Stomach (tissue), 9 donors: ENCODE results near the gene CERS6. TPM values are rescaled to one million over a fixed set of nuclear protein-coding genes. Genes with fewer than 3 reads are reported as not detected.

Source experiments
- DNase-seq, 2 donors: peaks; one replicate each; pipeline versions ENCODE4 v3.0.0 to v3.0.0-alpha.2; 2013 to 2019
- H3K27ac ChIP-seq, 5 donors: fragments of 200-600 bp in 4 of 5; sonication (generic) in 4 of 5; one replicate each; pipeline ENCODE4 v1.5.1; 2013 to 2019; ENCODE audit warnings: mild to moderate bottlenecking in 1 of 5, moderate library complexity in 1 of 5
- H3K27me3 ChIP-seq, 3 donors: fragments of 200-600 bp; sonication (generic); one replicate each; pipeline ENCODE4 v1.5.1; 2017 to 2019; ENCODE audit warnings: mixed run types in 1 of 3
- H3K36me3 ChIP-seq, 4 donors: fragments of 200-600 bp; sonication (generic); 1 replicate in 3 of 4; 2 replicates in 1 of 4; pipeline ENCODE4 v1.5.1; 2016 to 2019
- H3K4me1 ChIP-seq, 4 donors: fragments of 200-600 bp; sonication (generic); one replicate each; pipeline ENCODE4 v1.5.1; 2016 to 2019
- H3K4me3 ChIP-seq, 4 donors: fragments of 200-600 bp; sonication (generic) in 3 of 4; one replicate each; pipeline ENCODE4 v1.5.1; 2016 to 2019; ENCODE audit warnings: mild to moderate bottlenecking in 1 of 4
- H3K9me3 ChIP-seq, 4 donors: fragments of 200-600 bp; sonication (generic); one replicate each; pipeline ENCODE4 v1.5.1; 2016 to 2019
- EP300 ChIP-seq: sonication (generic); formaldehyde crosslinking; IDR thresholded peaks from one replicate; pipeline ENCODE4 v1.6.1; 2017; ENCODE audit warnings: antibody characterized with exemption
- POLR2A ChIP-seq, 4 donors: fragments of 450-650 bp; IDR thresholded peaks; one replicate each; pipeline ENCODE4 v1.6.1; 2016; ENCODE audit warnings: antibody characterized with exemption in 4 of 4, control low read depth in 2 of 4, mild to moderate bottlenecking in 1 of 4, moderate library complexity in 1 of 4
- POLR2AphosphoS5 ChIP-seq, 3 donors: sonication (generic); formaldehyde crosslinking; IDR thresholded peaks; one replicate each; pipeline ENCODE4 v1.6.1; 2016; ENCODE audit warnings: antibody characterized with exemption in 3 of 3
- WGBS, 5 donors: extraction: QIAGEN DNeasy Blood & Tissue Kit in 3 of 5; methylation state at CpG; one replicate each; pipeline versions ENCODE4 v1.1.5 to v1.1.7; 2013 to 2018; 5-methylcytosine and 5-hydroxymethylcytosine counted together
- intact Hi-C: fragments of 100-400 bp; cut with DNase I; formaldehyde crosslinking; loops from one replicate; pipeline ENCODE4 v1.15.1; 2023; ENCODE audit warnings: low total_unique reads
- polyA plus RNA-seq, 3 donors: library from polyadenylated mRNA; stranded (reverse); fragments of 200-250 nt; gene quantifications; one replicate each; pipeline ENCODE4 v1.2.3, GENCODE V29; 2013
- total RNA-seq, 5 donors: library from RNA; depleted of rRNA; stranded (reverse); fragments of >200 nt; gene quantifications; one replicate each; pipeline versions ENCODE4 v1.1.0 to v1.2.3, GENCODE V29; 2014 to 2016
- TF ChIP-seq, protein P1 (sequence below), 7 experiments: fragments of 450-650 bp in 4 of 7; fragments of 200-600 bp in 3 of 7; sonication (generic) in 3 of 7; IDR thresholded peaks; one replicate each; pipeline ENCODE4 v1.5.1; 2016 to 2019; ENCODE audit warnings: antibody characterized with exemption in 7 of 7, control low read depth in 2 of 7, mild to moderate bottlenecking in 1 of 7
- donor health status: healthy with polysubstance abuse.
- donor health status: Bipolar disorder and iron deficiency.
- donor health status: healthy.

The CERS6 gene
- total and polyA plus RNA-seq, 8 donors, result 4.0 to 102 (median 53.2) TPM

DNA sequence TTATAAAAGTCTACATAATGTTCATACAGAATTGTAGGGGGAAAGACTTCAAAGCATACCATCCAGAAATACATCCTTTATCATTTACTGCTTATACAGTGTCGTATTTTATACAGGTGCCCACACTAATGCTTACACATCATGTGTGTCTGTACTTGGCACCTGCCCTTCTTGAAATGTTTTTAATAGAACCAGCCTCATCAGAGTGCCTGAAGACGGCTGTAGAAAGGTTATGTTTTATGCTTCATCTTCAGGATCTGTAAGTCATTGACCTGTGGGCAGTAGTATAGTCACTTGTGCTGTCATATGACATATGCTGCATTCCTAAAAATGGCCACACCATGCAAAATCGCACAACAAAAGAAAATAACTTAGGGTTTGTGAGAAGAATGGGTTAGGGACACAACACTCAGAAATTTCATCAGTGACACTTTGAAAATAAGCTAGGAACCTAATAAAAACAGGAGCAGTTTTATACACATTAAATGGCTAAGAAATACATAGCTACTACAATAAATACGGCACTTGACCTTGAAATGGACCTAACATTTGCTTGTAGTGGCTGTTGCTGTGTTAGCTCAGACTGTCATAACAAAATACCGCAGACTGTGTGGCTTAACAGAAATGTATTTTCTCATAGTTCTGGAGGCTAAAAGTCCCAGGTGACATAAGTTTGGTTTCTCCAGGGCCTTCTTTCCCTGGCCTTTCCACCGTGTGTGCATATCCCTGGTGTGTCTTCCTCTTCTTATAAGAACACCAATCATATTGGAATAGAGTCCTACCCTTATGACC, 112.6 kb downstream of the CERS6 start:
- Histone ChIP-seq H3K27ac (peak overlapping the region in 2 of 5 donors; percentile 49 to 72), H3K4me1 (peaks cover 0 to 74% (median 33%) of the 10 kb centered on the region in 4 donors), H3K4me3 (no peak overlapping the region), H3K27me3 (no peaks in the 10 kb centered on the region), H3K36me3 (no peaks in the 10 kb centered on the region), H3K9me3 (no peaks in the 10 kb centered on the region)
- peak in 1 of 2 donors; percentile 73 for DNase-seq
- intact Hi-C loops, result no loop called here
- 69 to 87% (median 84%) methylated on average over 6 of the region's 6 CpGs for WGBS, 5 donors
- peak; percentile 7 to 46 (median 11) for TF ChIP-seq POLR2AphosphoS5 (IDR thresholded peaks at IDR 0.05)
- TF ChIP-seq, protein P1, sequence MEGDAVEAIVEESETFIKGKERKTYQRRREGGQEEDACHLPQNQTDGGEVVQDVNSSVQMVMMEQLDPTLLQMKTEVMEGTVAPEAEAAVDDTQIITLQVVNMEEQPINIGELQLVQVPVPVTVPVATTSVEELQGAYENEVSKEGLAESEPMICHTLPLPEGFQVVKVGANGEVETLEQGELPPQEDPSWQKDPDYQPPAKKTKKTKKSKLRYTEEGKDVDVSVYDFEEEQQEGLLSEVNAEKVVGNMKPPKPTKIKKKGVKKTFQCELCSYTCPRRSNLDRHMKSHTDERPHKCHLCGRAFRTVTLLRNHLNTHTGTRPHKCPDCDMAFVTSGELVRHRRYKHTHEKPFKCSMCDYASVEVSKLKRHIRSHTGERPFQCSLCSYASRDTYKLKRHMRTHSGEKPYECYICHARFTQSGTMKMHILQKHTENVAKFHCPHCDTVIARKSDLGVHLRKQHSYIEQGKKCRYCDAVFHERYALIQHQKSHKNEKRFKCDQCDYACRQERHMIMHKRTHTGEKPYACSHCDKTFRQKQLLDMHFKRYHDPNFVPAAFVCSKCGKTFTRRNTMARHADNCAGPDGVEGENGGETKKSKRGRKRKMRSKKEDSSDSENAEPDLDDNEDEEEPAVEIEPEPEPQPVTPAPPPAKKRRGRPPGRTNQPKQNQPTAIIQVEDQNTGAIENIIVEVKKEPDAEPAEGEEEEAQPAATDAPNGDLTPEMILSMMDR (IDR thresholded peaks at IDR 0.05), result no peak

DNA sequence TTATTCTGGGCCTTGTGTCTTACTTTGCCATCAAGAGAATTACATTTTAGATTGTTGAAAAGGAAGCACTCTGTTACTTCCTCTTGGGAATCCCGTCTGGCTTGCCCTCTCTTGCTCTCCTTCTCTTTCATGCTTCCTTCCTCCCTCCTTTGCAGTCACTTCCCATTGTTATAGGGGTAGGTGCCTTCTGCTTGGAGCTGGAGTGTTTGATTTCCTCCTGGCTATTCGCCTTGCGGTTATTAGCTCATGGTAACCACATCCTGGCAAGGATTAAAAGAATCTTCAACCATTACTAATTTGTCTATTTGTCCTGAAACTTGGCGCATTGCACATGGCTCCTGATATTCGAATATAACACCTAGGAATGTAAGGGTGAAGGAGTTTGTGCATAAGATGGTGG, 115.0 kb downstream of the CERS6 start:
- TF ChIP-seq POLR2A (IDR thresholded peaks at IDR 0.05) (no peak), EP300 (no peak), POLR2AphosphoS5 (IDR thresholded peaks at IDR 0.05) (no peak)
- TF ChIP-seq, protein P1 (IDR thresholded peaks at IDR 0.05), result no peak
- DNase-seq, result no peak
- Histone ChIP-seq H3K27me3 (no peaks in the 10 kb centered on the region), H3K4me3 (no peak overlapping the region), H3K36me3 (no peaks in the 10 kb centered on the region), H3K27ac (peak overlapping the region in 1 of 5 donors; percentile 72), H3K9me3 (no peaks in the 10 kb centered on the region), H3K4me1 (peaks cover 9 to 75% (median 37%) of the 10 kb centered on the region in 4 donors)
- WGBS, 5 donors, result 36 to 55% (median 45%) methylated on average over 5 of the region's 5 CpGs
- intact Hi-C loops, result no loop called here

DNA sequence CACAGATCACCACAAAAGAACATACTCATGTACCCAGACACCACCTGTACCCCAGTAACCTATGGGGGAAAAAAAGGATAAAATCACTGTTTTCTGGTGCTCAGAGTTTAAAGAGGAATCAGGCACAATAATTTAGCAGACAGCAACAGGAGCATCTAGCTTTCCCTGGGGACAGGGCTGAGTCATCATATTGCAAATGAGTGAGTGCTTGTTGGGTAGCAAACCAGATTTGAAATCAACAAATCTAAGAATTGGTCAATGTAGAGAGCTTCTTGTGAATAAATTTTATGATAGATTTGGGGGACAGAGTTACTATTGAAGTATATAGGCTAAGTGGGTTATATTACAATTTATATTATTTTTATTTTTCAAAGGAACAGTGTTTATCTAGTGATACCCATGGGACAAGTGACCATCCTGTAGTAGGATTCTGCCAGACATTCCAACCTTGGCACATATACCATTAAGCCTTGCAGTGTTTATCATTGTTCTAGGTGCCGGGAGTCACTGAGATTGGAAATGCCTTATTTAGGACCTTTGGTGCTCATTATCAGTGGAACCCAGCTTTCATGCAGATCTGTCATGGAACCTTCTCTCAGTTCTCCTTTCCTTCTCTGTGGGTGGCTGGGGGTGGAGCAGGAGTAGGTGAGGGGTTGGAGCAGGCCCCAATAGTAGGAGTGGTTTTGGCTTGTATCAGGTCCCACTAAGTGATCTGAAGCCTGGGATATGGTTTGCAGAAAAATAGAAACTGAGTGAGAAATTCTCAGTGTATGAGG, 117.2 kb downstream of the CERS6 start:
- TF ChIP-seq POLR2AphosphoS5 (IDR thresholded peaks at IDR 0.05), result no peak
- no peak for TF ChIP-seq EP300
- TF ChIP-seq POLR2A (IDR thresholded peaks at IDR 0.05), result no peak
- TF ChIP-seq, protein P1 (IDR thresholded peaks at IDR 0.05), result no peak
- no peak for DNase-seq
- no peak overlapping the region for H3K4me3 ChIP-seq
- no peaks in the 10 kb centered on the region for H3K27me3 ChIP-seq
- no peaks in the 10 kb centered on the region for H3K36me3 ChIP-seq
- WGBS, 5 donors, result 76 to 89% (median 83%) methylated on average over 1 of the region's 1 CpG
- no peaks in the 10 kb centered on the region for H3K9me3 ChIP-seq
- intact Hi-C loops, result no loop called here
- H3K27ac ChIP-seq, result no peak overlapping the region
- peaks cover 12 to 72% (median 39%) of the 10 kb centered on the region in 4 donors for H3K4me1 ChIP-seq

DNA sequence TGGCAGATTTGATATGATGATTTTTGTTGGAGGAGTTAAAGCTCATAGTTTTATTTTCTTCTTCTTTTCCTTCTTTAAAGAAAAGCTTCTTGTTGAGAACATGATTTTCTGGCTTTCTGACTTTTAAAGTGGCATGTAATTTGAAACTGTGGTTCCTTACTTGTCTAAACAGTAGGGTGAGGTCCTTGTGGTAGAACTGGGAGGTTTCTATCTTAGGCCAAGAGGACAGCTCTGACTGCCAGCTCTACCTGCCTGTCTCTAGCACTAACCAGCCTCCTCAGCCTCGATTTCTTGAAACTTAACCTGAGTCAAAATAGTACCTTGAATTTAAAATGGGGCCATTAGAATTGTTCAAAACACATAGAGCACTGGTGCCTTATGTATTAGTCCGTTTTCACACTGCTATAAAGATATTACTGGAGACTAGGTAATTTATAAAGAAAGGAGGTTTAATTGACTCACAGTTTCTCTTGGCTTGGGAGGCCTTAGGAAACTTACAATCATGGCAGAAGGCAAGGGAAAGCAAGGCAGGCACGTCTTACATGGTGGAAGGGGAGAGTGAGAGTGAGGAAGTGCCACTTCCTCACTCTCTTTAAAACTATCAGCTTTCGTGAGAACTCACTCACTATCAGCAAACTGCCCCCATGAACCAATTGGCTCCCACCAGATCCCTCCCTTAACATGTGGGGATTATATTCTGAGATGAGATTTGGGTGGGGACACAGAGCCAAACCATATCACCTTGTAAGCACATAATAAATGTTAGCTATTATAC, 119.0 kb downstream of the CERS6 start:
- H3K27me3 ChIP-seq, result no peaks in the 10 kb centered on the region
- WGBS, 5 donors, result 74 to 81% (median 76%) methylated on average over 4 of the region's 4 CpGs
- TF ChIP-seq POLR2A (IDR thresholded peaks at IDR 0.05) (no peak), EP300 (no peak)
- TF ChIP-seq, protein P1 (IDR thresholded peaks at IDR 0.05), result no peak
- H3K27ac ChIP-seq, result peak overlapping the region in 2 of 5 donors; percentile 5 to 46
- H3K4me1 ChIP-seq, result peaks cover 12 to 62% (median 35%) of the 10 kb centered on the region in 4 donors
- intact Hi-C loops, result no loop called here
- DNase-seq, result no peak
- H3K9me3 ChIP-seq, result no peaks in the 10 kb centered on the region
- no peak overlapping the region for H3K4me3 ChIP-seq
- no peaks in the 10 kb centered on the region for H3K36me3 ChIP-seq
